GM18499 (cell line): ENCODE data around the gene PIK3CB.
"Not testable (repeated sequence)": the region's sequence is repeated elsewhere in the genome, so short reads cannot be mapped to it uniquely, and the experiment has no call there.

Source experiments
- ATAC-seq: cut with Tn5 transposase; IDR thresholded peaks from one replicate; pipeline ENCODE4 v1.9.1; 2021; ENCODE audit warnings: moderate number of reproducible peaks; ENCODE audit not compliant: insufficient read depth, unreplicated experiment

Gene PIK3CB

GRCh38 chr3:138848696-138849095, 14.0 kb upstream of the PIK3CB start:
- ATAC-seq: no peak

- not testable (repeated sequence) for ATAC-seq
Observed at GRCh38 chr3:138846824-138847223, 12.1 kb upstream of the PIK3CB start.

GRCh38 chr3:138846262-138846791, 11.6 kb upstream of the PIK3CB start:
- no peak for ATAC-seq

- ATAC-seq: no peak
Observed at GRCh38 chr3:138845771-138846173, 11.0 kb upstream of the PIK3CB start.

- no peak for ATAC-seq
Observed at GRCh38 chr3:138845181-138845601, 10.5 kb upstream of the PIK3CB start.

GRCh38 chr3:138842483-138843188, 7.9 kb upstream of the PIK3CB start:
- no peak for ATAC-seq

GRCh38 chr3:138838385-138838784, 3.7 kb upstream of the PIK3CB start:
- ATAC-seq: not testable (repeated sequence)

GRCh38 chr3:138835846-138836245, 1.1 kb upstream of the PIK3CB start:
- ATAC-seq: not testable (repeated sequence)

- ATAC-seq: no peak
Observed at GRCh38 chr3:138835397-138835757, 649 bp upstream of the PIK3CB start.

GRCh38 chr3:138833899-138834595, 681 bp downstream of the PIK3CB start:
- ATAC-seq: peak; percentile 27

GRCh38 chr3:138832473-138833057, 2.2 kb downstream of the PIK3CB start:
- not testable (repeated sequence) for ATAC-seq

GRCh38 chr3:138829886-138830510, 4.7 kb downstream of the PIK3CB start:
- ATAC-seq: no peak

- ATAC-seq: no peak
Observed at GRCh38 chr3:138829097-138829496, 5.6 kb downstream of the PIK3CB start.

GRCh38 chr3:138827222-138827621, 7.5 kb downstream of the PIK3CB start:
- ATAC-seq: no peak

GRCh38 chr3:138825336-138825735, 9.4 kb downstream of the PIK3CB start:
- no peak for ATAC-seq

- no peak for ATAC-seq
Observed at GRCh38 chr3:138824114-138824506, 10.6 kb downstream of the PIK3CB start.

- ATAC-seq: not testable (repeated sequence)
Observed at GRCh38 chr3:138820379-138820778, 14.3 kb downstream of the PIK3CB start.

- ATAC-seq: no peak
Observed at GRCh38 chr3:138818185-138818860, 16.4 kb downstream of the PIK3CB start.

GRCh38 chr3:138817695-138818094, 17.0 kb downstream of the PIK3CB start:
- ATAC-seq: no peak

GRCh38 chr3:138812806-138813205, 21.9 kb downstream of the PIK3CB start:
- no peak for ATAC-seq
